T-cell (primary cell): ENCODE data around the gene TNS1. TPM values are rescaled to one million over a fixed set of nuclear protein-coding genes. Genes with fewer than 3 reads are reported as not detected.

Experiments
- ATAC-seq, 4 experiments: fragments of 200-7000 bp in 3 of 4; fragments of 150-1000 bp in 1 of 4; cut with Tn5 transposase; replicated peaks in 1 of 4; 1 replicate in 3 of 4; 2 replicates in 1 of 4; pipeline ENCODE4 v1.10.0; 2021; ENCODE audit warnings: moderate library complexity in 3 of 4, mild to moderate bottlenecking in 2 of 4, moderate number of reproducible peaks in 1 of 4
- CTCF ChIA-PET, 2 donors: fragments of 300-600 bp; sonication (Branson Sonifier 250); formaldehyde crosslinking; loops; one replicate each; lab custom pipeline; 2022; ENCODE audit warnings: antibody characterized with exemption in 2 of 2; lab: Charles Lee
- POLR2A ChIA-PET, 2 donors: fragments of 300-600 bp; sonication (Branson Sonifier 250); formaldehyde crosslinking; loops; one replicate each; lab custom pipeline; 2022; ENCODE audit warnings: antibody characterized with exemption in 2 of 2; lab: Charles Lee
- DNase-seq, 35 experiments: peaks; one replicate each; pipeline versions ENCODE4 v3.0.0 to v3.0.0-alpha.2; 2013 to 2023
- H3K27ac ChIP-seq: one replicate; pipeline ENCODE4 v1.5.1; 2013; ENCODE audit warnings: low read length
- H3K27me3 ChIP-seq, 2 experiments: replicated peaks in 1 of 2; 1 replicate in 1 of 2; 2 replicates in 1 of 2; pipeline versions ENCODE4 v1.6.1 to v1.7.0; 2013; ENCODE audit warnings: low read length in 1 of 2, mixed read lengths in 1 of 2; ENCODE audit not compliant: control insufficient read depth in 2 of 2, insufficient read depth in 2 of 2; ENCODE audit errors: extremely low read depth in 1 of 2
- H3K36me3 ChIP-seq, 2 donors: 1 replicate in 1 of 2; 2 replicates in 1 of 2; pipeline versions ENCODE4 v1.6.1 to v1.7.0; 2013; ENCODE audit warnings: low read length in 1 of 2; ENCODE audit not compliant: control insufficient read depth in 2 of 2, insufficient read depth in 1 of 2; ENCODE audit errors: extremely low read depth in 1 of 2
- H3K4me1 ChIP-seq, 2 experiments: 1 replicate in 1 of 2; 2 replicates in 1 of 2; pipeline versions ENCODE4 v1.6.1 to v1.7.0; 2013; ENCODE audit warnings: low read length in 2 of 2, mixed read lengths in 1 of 2; ENCODE audit not compliant: insufficient read depth in 2 of 2, control insufficient read depth in 1 of 2; ENCODE audit errors: extremely low read depth in 1 of 2
- H3K4me3 ChIP-seq, 2 donors: 1 replicate in 1 of 2; 2 replicates in 1 of 2; pipeline versions ENCODE4 v1.5.1 to v1.7.0; 2013; ENCODE audit warnings: mild to moderate bottlenecking in 2 of 2, low read length in 1 of 2, moderate library complexity in 1 of 2; ENCODE audit not compliant: control insufficient read depth in 1 of 2; ENCODE audit errors: extremely low read depth in 1 of 2
- H3K9me3 ChIP-seq: 2 replicates; pipeline ENCODE4 v1.7.0; 2013
- H3K27ac Mint-ChIP-seq, 2 donors: one replicate each; pipeline ENCODE4 v1.8.0; 2020 to 2021; ENCODE audit warnings: mild to moderate bottlenecking in 2 of 2, mixed read lengths in 2 of 2
- H3K27me3 Mint-ChIP-seq, 2 donors: one replicate each; pipeline ENCODE4 v1.8.0; 2021 to 2022; ENCODE audit warnings: mixed read lengths in 2 of 2
- H3K36me3 Mint-ChIP-seq: one replicate; pipeline ENCODE4 v1.8.0; 2021; ENCODE audit warnings: mixed read lengths
- H3K4me1 Mint-ChIP-seq, 3 donors: one replicate each; pipeline ENCODE4 v1.8.0; 2020 to 2022; ENCODE audit warnings: mixed read lengths in 3 of 3, mild to moderate bottlenecking in 1 of 3
- H3K4me3 Mint-ChIP-seq, 3 donors: one replicate each; pipeline ENCODE4 v1.8.0; 2020 to 2022; ENCODE audit warnings: mild to moderate bottlenecking in 3 of 3, mixed read lengths in 3 of 3, moderate library complexity in 3 of 3
- H3K9me3 Mint-ChIP-seq, 3 donors: one replicate each; pipeline ENCODE4 v1.8.0; 2020 to 2022; ENCODE audit warnings: mixed read lengths in 3 of 3
- WGBS: methylation state at CpG from one replicate; pipeline ENCODE4 v1.1.5; 2013; ENCODE audit warnings: missing lambda C conversion rate; ENCODE audit not compliant: insufficient coverage; 5-methylcytosine and 5-hydroxymethylcytosine counted together
- total RNA-seq, 35 experiments: library from RNA in 6 of 35; stranded (reverse) in 6 of 35; fragments of 120-200 nt in 1 of 35; gene quantifications; one replicate each; pipeline versions ENCODE4 v1.2.1 to v1.2.4 and lab custom pipeline; 2013 to 2026

The TNS1 gene
- total RNA-seq, 5 donors from 2014 or later (not counting 1 experiment from before 2014, with no cell fraction given) = 0.28 to 2.1 (median 1.3) TPM

GRCh38 chr2:218031261-218031660 is 28.5 kb upstream of the TNS1 start:
- no peak overlapping the region for H3K4me3 Mint-ChIP-seq
- H3K27ac Mint-ChIP-seq = no peak overlapping the region
- Histone ChIP-seq H3K27me3 (peaks cover 0 to 5% of the 10 kb centered on the region in 2 experiments), H3K9me3 (no peaks in the 10 kb centered on the region), H3K4me1 (peaks cover 0 to 20% of the 10 kb centered on the region in 2 experiments), H3K4me3 (no peak overlapping the region), H3K27ac (no peak overlapping the region), H3K36me3 (no peaks in the 10 kb centered on the region)
- DNase-seq (no peak), ATAC-seq (no peak)
- no peaks in the 10 kb centered on the region for H3K36me3 Mint-ChIP-seq
- H3K27me3 Mint-ChIP-seq = no peaks in the 10 kb centered on the region
- ChIA-PET CTCF (no interaction called here), POLR2A (no interaction called here)
- no peaks in the 10 kb centered on the region for H3K9me3 Mint-ChIP-seq
- peaks cover 0 to 11% (median 7%) of the 10 kb centered on the region in 3 donors for H3K4me1 Mint-ChIP-seq
- 89% methylated on average over 1 of the region's 1 CpG for WGBS

- Histone ChIP-seq H3K4me3 (no peak overlapping the region), H3K9me3 (no peaks in the 10 kb centered on the region), H3K27ac (no peak overlapping the region), H3K4me1 (peaks cover 0 to 17% of the 10 kb centered on the region in 2 experiments), H3K36me3 (no peaks in the 10 kb centered on the region), H3K27me3 (peaks cover 0 to 3% of the 10 kb centered on the region in 2 experiments)
- Mint-ChIP-seq H3K9me3 (no peaks in the 10 kb centered on the region), H3K4me3 (no peak overlapping the region), H3K27ac (no peak overlapping the region), H3K36me3 (no peaks in the 10 kb centered on the region), H3K27me3 (no peaks in the 10 kb centered on the region), H3K4me1 (peaks cover 0 to 11% (median 7%) of the 10 kb centered on the region in 3 donors)
- ATAC-seq (no peak), DNase-seq (peak in 2 of 35 experiments; percentile 2 to 10)
- ChIA-PET CTCF (no interaction called here), POLR2A (no interaction called here)
- WGBS = 89% methylated on average over 6 of the region's 7 CpGs
Observed at GRCh38 chr2:218030409-218031195, 27.8 kb upstream of the TNS1 start.

DNA sequence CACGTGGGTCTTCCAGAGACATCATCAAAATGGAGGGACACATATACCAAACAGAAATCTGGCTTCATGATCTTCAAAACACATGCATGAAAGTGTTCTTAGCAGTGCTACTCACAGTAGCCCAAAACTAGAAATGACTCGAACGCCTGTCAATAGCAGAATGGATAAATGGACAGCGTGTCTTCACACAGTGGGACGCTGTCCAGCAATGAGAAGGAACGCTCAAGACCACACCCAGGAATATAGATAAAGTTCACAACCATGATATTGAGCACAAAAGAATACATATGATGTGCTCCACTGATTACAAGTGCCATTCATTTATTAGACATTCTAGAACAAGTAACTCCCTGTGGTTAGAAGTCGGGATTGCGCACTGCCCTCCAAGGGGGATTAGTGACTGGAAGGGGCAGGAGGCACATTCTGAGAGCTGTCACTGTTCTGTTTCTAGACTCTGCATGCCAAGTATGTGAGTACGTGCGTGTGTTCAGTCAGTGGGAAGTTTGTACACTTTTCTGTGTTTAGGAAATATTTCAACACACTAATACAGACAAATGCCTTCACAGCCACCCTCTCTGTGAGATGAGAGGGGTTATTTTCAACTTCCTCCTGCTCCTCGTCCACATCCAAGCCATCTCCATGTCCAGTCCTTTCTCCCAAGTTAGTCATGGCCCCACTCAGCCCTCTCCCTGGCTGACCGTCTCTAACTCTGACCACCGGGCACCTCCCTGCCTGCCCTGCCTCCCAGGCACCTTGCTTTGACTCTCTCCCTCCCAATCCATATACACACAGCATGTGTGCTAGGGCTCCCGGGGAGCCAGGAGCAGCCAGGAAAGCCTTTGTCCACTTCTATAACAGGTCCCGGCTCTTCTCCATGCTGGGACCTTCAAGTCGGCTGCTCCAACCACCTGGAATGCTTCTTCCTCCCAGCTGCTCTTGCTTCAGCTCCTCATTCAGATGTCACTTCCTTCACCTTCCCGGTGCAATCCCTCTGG is 26.9 kb upstream of the TNS1 start:
- no peak overlapping the region for H3K27ac ChIP-seq
- ChIA-PET CTCF (no interaction called here), POLR2A (no interaction called here)
- no peak overlapping the region for H3K4me3 ChIP-seq
- no peaks in the 10 kb centered on the region for H3K9me3 Mint-ChIP-seq
- no peaks in the 10 kb centered on the region for H3K36me3 ChIP-seq
- no peaks in the 10 kb centered on the region for H3K27me3 ChIP-seq
- 94% methylated on average over 9 of the region's 17 CpGs for WGBS
- no peak overlapping the region for H3K27ac Mint-ChIP-seq
- ATAC-seq = no peak
- peaks cover 0 to 8% of the 10 kb centered on the region in 2 experiments for H3K4me1 ChIP-seq
- no peaks in the 10 kb centered on the region for H3K27me3 Mint-ChIP-seq
- peak in 2 of 35 experiments; percentile 2 to 10 for DNase-seq
- H3K4me3 Mint-ChIP-seq = no peak overlapping the region
- peaks cover 0 to 8% (median 5%) of the 10 kb centered on the region in 3 donors for H3K4me1 Mint-ChIP-seq
- no peaks in the 10 kb centered on the region for H3K9me3 ChIP-seq
- no peaks in the 10 kb centered on the region for H3K36me3 Mint-ChIP-seq

GRCh38 chr2:218028562-218029348 is 26.0 kb upstream of the TNS1 start:
- Mint-ChIP-seq H3K4me3 (no peak overlapping the region), H3K9me3 (no peaks in the 10 kb centered on the region), H3K4me1 (no peaks in the 10 kb centered on the region), H3K27me3 (no peaks in the 10 kb centered on the region), H3K27ac (no peak overlapping the region), H3K36me3 (no peaks in the 10 kb centered on the region)
- H3K9me3 ChIP-seq = no peaks in the 10 kb centered on the region
- H3K27ac ChIP-seq = no peak overlapping the region
- H3K4me3 ChIP-seq = no peak overlapping the region
- POLR2A ChIA-PET = no interaction called here
- no peaks in the 10 kb centered on the region for H3K4me1 ChIP-seq
- DNase-seq (peak in 1 of 35 experiments; percentile 21), ATAC-seq (no peak)
- no peaks in the 10 kb centered on the region for H3K36me3 ChIP-seq
- no peaks in the 10 kb centered on the region for H3K27me3 ChIP-seq
- 68% methylated on average over 2 of the region's 6 CpGs for WGBS
- CTCF ChIA-PET = no interaction called here

DNA sequence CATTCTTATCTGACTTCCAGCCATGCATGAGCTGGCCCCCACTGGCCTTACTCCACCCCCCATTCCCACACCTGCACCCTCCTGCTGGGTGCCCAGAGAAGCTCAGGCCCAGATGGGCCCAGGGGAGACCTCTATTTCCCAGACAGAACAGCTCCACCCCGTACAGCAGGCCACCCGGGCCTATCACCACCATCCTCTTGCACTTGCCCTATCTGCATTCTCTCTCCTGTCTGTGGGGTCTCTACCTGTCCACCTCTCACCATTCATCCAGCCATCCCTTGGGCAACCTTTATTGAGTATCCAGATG is 25.3 kb upstream of the TNS1 start:
- Mint-ChIP-seq H3K27me3 (no peaks in the 10 kb centered on the region), H3K9me3 (no peaks in the 10 kb centered on the region), H3K4me3 (no peak overlapping the region), H3K4me1 (no peaks in the 10 kb centered on the region), H3K36me3 (no peaks in the 10 kb centered on the region), H3K27ac (no peak overlapping the region)
- Histone ChIP-seq H3K4me1 (no peaks in the 10 kb centered on the region), H3K9me3 (no peaks in the 10 kb centered on the region), H3K36me3 (no peaks in the 10 kb centered on the region), H3K4me3 (no peak overlapping the region), H3K27me3 (peaks cover 0 to 3% of the 10 kb centered on the region in 2 experiments), H3K27ac (no peak overlapping the region)
- DNase-seq (peak in 2 of 35 experiments; percentile 6 to 13), ATAC-seq (no peak)
- POLR2A ChIA-PET = no interaction called here
- CTCF ChIA-PET = no interaction called here
- WGBS = 69% methylated on average over 2 of the region's 2 CpGs
